ENCODE measurements around the gene HNRNPUL2. TPM values are rescaled to one million over a fixed set of nuclear protein-coding genes. Genes with fewer than 3 reads are reported as not detected.
"Not testable (repeated sequence)": the region's sequence is repeated elsewhere in the genome, so short reads cannot be mapped to it uniquely, and the experiment has no call there.

HNRNPUL2 gene
- total RNA-seq, 2 experiments from 2014 or later = 65.1 to 65.3 TPM

GRCh38 chr11:62694455-62695167, 32.6 kb downstream of the HNRNPUL2 start:
- CTCF ChIA-PET = interaction anchor here (0.6 to 3.7 kb wide), 37 partner anchors 8 to 699 kb away, joined by 3 to 32 read pairs (median 6); partner anchors contain the start of genes B3GAT3, C11orf98, CSKMT and GANAB
- POLR2A ChIA-PET = interaction anchor here (0.6 to 3.4 kb wide), 8 partner anchors 14 to 187 kb away, joined by 3 to 15 read pairs (median 6); partner anchors contain the start of genes C11orf98, CSKMT, INTS5 and LBHD1

GRCh38 chr11:62693624-62694023, 33.6 kb downstream of the HNRNPUL2 start:
- not testable (repeated sequence) for H3K27me3 Mint-ChIP-seq, H3K9me3 Mint-ChIP-seq
- CTCF ChIA-PET = interaction anchor here (0.7 to 3.7 kb wide), 22 partner anchors 9 to 312 kb away, joined by 3 to 32 read pairs (median 6); partner anchors contain the start of genes B3GAT3, C11orf98, CSKMT and GANAB

More at GRCh38 chr11:62694455-62695167, 32.6 kb downstream of the HNRNPUL2 start:
- Mint-ChIP-seq H3K4me1 (peaks cover 7% of the 10 kb centered on the region), H3K27ac (no peak overlapping the region), H3K36me3 (ENCODE audit: low read depth) (peaks cover 33% of the 10 kb centered on the region), H3K27me3 (no peaks in the 10 kb centered on the region), H3K4me3 (no peak overlapping the region), H3K9me3 (no peaks in the 10 kb centered on the region)
- DNase-seq = peak; percentile 79

GRCh38 chr11:62689421-62690183, 37.7 kb downstream of the HNRNPUL2 start, which contains the start of gene LRRN4CL:
Gene LRRN4CL (minus strand): TSS chr11:62689530. CDS start chr11:62688508, 1,022 bp downstream.
- no peak for DNase-seq
- Mint-ChIP-seq H3K4me1 (peaks cover 3% of the 10 kb centered on the region), H3K36me3 (ENCODE audit: low read depth) (peaks cover 29% of the 10 kb centered on the region), H3K4me3 (no peak within 1 kb of the TSS), H3K27me3 (peaks cover 4% of the 10 kb centered on the region), H3K9me3 (no peaks in the 10 kb centered on the region), H3K27ac (no peak within 1 kb of the TSS)
- ChIA-PET POLR2A (interaction anchor here (0.9 to 1.5 kb wide), 7 partner anchors 9 to 116 kb away, joined by 3 to 6 read pairs (median 4); partner anchors contain the start of genes C11orf98, CSKMT, EEF1G and HNRNPUL2), CTCF (interaction anchor here (0.6 to 1.9 kb wide), 3 partner anchors 9 to 265 kb away, joined by 3 to 10 read pairs (median 4); no protein-coding TSS in a partner anchor)

More at GRCh38 chr11:62693624-62694023, 33.6 kb downstream of the HNRNPUL2 start:
- not testable (repeated sequence) for H3K27ac Mint-ChIP-seq, H3K4me3 Mint-ChIP-seq, DNase-seq, H3K4me1 Mint-ChIP-seq
- POLR2A ChIA-PET = interaction anchor here (1.0 to 3.4 kb wide), 8 partner anchors 14 to 146 kb away, joined by 3 to 15 read pairs (median 6); partner anchors contain the start of genes C11orf98, CSKMT, INTS5 and LBHD1
- peaks cover 33% of the 10 kb centered on the region for H3K36me3 Mint-ChIP-seq (ENCODE audit: low read depth)

- Mint-ChIP-seq H3K27ac (no peak overlapping the region), H3K9me3 (no peaks in the 10 kb centered on the region), H3K4me3 (no peak overlapping the region), H3K36me3 (ENCODE audit: low read depth) (peaks cover 25% of the 10 kb centered on the region), H3K27me3 (peaks cover 4% of the 10 kb centered on the region), H3K4me1 (no peaks in the 10 kb centered on the region)
- CTCF ChIA-PET = interaction anchor here (0.6 to 1.7 kb wide), 2 partner anchors 177 to 263 kb away, joined by 4 read pairs; no protein-coding TSS in a partner anchor
- no peak for DNase-seq
- POLR2A ChIA-PET = interaction anchor here (0.9 kb wide), 1 partner anchor 65 kb away, joined by 3 read pairs; the partner anchor contains the start of gene ZBTB3
Observed at GRCh38 chr11:62688491-62688890, 38.8 kb downstream of the HNRNPUL2 start.

DNA sequence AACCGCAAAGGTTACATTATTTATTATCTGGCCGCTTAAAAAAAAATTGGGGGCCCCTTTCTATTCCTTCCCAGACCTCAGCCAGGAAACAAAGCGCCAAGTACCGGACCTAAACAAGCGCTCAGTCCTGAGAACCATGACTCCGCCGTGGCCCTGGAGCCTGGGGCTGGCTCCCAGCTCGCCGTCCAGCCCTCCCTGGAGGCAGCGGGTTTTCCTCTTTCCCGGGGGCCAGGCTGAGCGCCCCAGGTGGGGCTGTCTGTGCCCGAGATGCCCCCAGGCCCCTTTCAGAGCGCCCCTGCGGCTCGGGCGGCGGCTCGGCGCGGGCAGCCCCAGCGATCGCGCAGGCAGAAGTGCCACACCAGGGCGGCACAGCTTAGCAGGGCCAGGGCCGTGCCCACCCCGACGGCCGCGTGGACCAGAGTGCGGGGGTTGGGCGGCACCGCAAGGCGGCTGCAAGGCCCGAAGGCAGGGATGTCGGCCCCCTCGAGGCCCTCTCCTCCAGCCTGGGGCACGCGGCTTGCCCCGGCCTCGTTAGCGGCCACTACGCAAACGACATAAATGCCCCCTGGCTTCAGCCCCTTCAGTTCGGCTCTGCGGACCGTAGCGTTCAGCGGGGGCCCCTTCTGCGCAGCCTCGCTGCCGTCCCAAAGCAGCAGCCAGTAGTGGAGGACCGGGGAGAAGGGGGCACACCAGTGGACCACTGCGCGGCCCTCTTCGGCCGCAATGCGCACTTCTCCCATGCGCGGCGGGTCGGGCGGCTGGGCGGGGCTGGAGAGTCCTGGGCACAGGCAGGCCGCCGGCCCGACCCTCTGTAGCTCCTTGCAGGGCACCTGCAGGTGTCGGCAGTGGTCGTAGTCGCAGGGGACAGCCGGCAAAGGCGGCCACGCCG, 39.5 kb downstream of the HNRNPUL2 start:
- Mint-ChIP-seq H3K27me3 (peaks cover 4% of the 10 kb centered on the region), H3K4me1 (no peaks in the 10 kb centered on the region), H3K4me3 (no peak overlapping the region), H3K36me3 (ENCODE audit: low read depth) (peaks cover 22% of the 10 kb centered on the region), H3K27ac (no peak overlapping the region), H3K9me3 (no peaks in the 10 kb centered on the region)
- DNase-seq = no peak
- ChIA-PET POLR2A (no interaction called here), CTCF (no interaction called here)

- Mint-ChIP-seq H3K36me3 (ENCODE audit: low read depth) (peaks cover 12% of the 10 kb centered on the region), H3K4me1 (peaks cover 23% of the 10 kb centered on the region), H3K9me3 (no peaks in the 10 kb centered on the region), H3K27ac (no peak overlapping the region), H3K27me3 (no peaks in the 10 kb centered on the region), H3K4me3 (no peak overlapping the region)
- ChIA-PET POLR2A (interaction anchor here (1.6 to 3.1 kb wide), 2 partner anchors 9 to 10 kb away, joined by 6 to 30 read pairs; partner anchors contain the start of genes LBHD1 and UQCC3), CTCF (no interaction called here)
- DNase-seq = no peak
Observed at GRCh38 chr11:62682518-62682917, 44.7 kb downstream of the HNRNPUL2 start.

GRCh38 chr11:62680825-62681240, 46.4 kb downstream of the HNRNPUL2 start:
- peak overlapping the region; percentile 69 for H3K27ac Mint-ChIP-seq
- no peaks in the 10 kb centered on the region for H3K9me3 Mint-ChIP-seq
- no peaks in the 10 kb centered on the region for H3K27me3 Mint-ChIP-seq

DNA sequence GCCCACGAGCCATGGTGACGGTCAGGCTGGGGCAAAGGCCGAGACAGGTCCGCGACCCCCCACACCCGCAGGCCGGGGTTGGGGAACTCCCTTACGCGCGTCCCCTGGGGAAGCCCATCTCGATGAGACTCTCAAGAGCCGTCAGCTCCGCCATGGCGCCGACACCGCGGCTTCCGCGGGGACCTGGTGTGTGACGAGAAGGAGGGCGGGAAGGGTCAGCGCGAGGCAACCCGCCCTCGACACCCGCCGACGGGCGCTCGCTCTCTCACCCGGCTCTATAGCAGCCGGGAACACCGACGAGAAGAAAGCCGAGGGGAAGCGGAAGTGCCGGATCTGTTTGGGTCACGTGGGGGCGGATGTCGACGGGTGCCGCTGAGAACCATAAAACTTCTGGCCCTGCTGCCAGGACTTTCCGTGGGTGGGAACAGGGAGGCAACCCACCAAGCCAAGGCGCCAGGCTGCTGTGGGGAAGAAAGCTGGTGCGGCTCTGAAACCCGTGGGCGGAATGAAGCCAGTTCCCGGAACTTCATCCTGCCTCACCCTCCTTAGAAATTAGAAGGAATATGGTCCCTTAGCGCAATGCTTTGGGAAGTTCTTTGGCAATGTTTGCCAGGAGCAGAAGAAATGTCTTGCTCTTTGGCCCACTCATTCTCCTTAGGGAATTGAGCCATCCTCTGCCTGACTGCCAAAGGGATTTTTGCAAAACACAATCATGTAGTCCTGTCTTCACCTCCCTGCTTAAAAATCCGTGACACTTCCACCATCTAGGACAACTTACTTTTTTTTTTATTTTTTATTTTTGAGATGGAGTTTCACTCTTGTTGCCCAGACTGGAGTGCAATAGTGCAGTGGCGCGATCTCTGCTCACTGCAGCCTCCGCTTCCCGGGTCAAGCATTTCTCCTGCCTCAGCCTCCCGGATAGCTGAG, 48.2 kb downstream of the HNRNPUL2 start, which contains the start of gene UBXN1:
TSS of gene UBXN1 (minus strand) at position 304 of the 927 bp plus-strand sequence. CDS start at position 154, 150 bp downstream.
- Mint-ChIP-seq H3K27ac (peak within 1 kb of the TSS; percentile 78), H3K9me3 (no peaks in the 10 kb centered on the region), H3K27me3 (no peaks in the 10 kb centered on the region), H3K4me1 (peaks cover 40% of the 10 kb centered on the region), H3K36me3 (ENCODE audit: low read depth) (peaks cover 30% of the 10 kb centered on the region), H3K4me3 (peak within 1 kb of the TSS; percentile 88)
- CTCF ChIA-PET = interaction anchor here (0.5 to 3.6 kb wide), 5 partner anchors 7 to 51 kb away, joined by 3 to 32 read pairs (median 3); partner anchors contain the start of genes HNRNPUL2, LBHD1 and UQCC3
- peak; percentile 87 for DNase-seq
- POLR2A ChIA-PET = interaction anchor here (0.8 to 6.6 kb wide), 18 partner anchors 7 to 203 kb away, joined by 3 to 105 read pairs (median 5); partner anchors contain the start of genes BSCL2, C11orf98, CSKMT and EEF1G

More at GRCh38 chr11:62680825-62681240, 46.4 kb downstream of the HNRNPUL2 start:
- POLR2A ChIA-PET = interaction anchor here (0.5 to 6.6 kb wide), 18 partner anchors 9 to 1451 kb away, joined by 3 to 105 read pairs (median 4); partner anchors contain the start of genes B3GAT3, C11orf98, CSKMT and HNRNPUL2
- peak overlapping the region; percentile 58 for H3K4me3 Mint-ChIP-seq
- peak; percentile 51 for DNase-seq
- H3K4me1 Mint-ChIP-seq = peaks cover 37% of the 10 kb centered on the region
- CTCF ChIA-PET = interaction anchor here (0.5 to 3.6 kb wide), 26 partner anchors 9 to 298 kb away, joined by 3 to 32 read pairs (median 4); partner anchors contain the start of genes C11orf98, CSKMT, EEF1G and LBHD1
- peaks cover 23% of the 10 kb centered on the region for H3K36me3 Mint-ChIP-seq (ENCODE audit: low read depth)

DNA sequence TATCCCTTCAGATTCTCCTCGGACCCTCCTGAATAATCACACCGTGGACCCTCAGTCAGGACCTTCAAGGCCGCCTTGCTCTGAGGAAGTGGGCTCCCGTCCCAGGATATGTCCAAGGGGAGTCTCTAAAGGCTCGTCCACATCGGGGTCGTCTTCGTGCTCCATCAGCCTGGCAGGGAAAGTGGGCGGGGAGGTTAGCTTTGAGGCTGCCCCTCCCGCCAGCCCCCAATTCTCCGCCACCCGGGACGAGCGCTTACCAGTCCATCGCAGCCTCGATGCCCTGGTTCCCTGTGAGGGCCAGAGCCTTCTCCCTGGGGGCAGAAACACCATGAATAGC, 48.9 kb downstream of the HNRNPUL2 start:
- Mint-ChIP-seq H3K4me3 (peak overlapping the region; percentile 88), H3K9me3 (no peaks in the 10 kb centered on the region), H3K36me3 (ENCODE audit: low read depth) (peaks cover 34% of the 10 kb centered on the region), H3K4me1 (peaks cover 44% of the 10 kb centered on the region), H3K27me3 (no peaks in the 10 kb centered on the region), H3K27ac (peak overlapping the region; percentile 78)
- DNase-seq = no peak
- POLR2A ChIA-PET = interaction anchor here (0.8 to 6.6 kb wide), 9 partner anchors 9 to 204 kb away, joined by 3 to 105 read pairs (median 5); partner anchors contain the start of genes C11orf98, CSKMT, EEF1G and INTS5
- CTCF ChIA-PET = interaction anchor here (3.6 kb wide), 1 partner anchor 16 kb away, joined by 32 read pairs; no protein-coding TSS in a partner anchor

- POLR2A ChIA-PET = interaction anchor here (1.0 to 6.6 kb wide), 6 partner anchors 8 to 179 kb away, joined by 3 to 105 read pairs (median 6); partner anchors contain the start of genes C11orf98, CSKMT, EEF1G and TUT1
- Mint-ChIP-seq H3K27ac (peak overlapping the region; percentile 78), H3K4me1 (peaks cover 51% of the 10 kb centered on the region), H3K9me3 (no peaks in the 10 kb centered on the region), H3K36me3 (ENCODE audit: low read depth) (peaks cover 37% of the 10 kb centered on the region), H3K27me3 (no peaks in the 10 kb centered on the region), H3K4me3 (peak overlapping the region; percentile 88)
- DNase-seq = no peak
- CTCF ChIA-PET = interaction anchor here (0.8 to 1.7 kb wide), 4 partner anchors 13 to 86 kb away, joined by 3 to 7 read pairs (median 4); partner anchors contain the start of genes C11orf98, CSKMT, EML3 and TUT1
Observed at GRCh38 chr11:62677714-62678113, 49.5 kb downstream of the HNRNPUL2 start.
